HT-29 (cell line): ENCODE data around the gene PPCDC. TPM values are rescaled to one million over a fixed set of nuclear protein-coding genes. Genes with fewer than 3 reads are reported as not detected.

Source experiments
- DNase-seq: peaks from one replicate; pipeline ENCODE4 v3.0.0-alpha.2; 2015; ENCODE audit warnings: low spot score
- total RNA-seq: library from RNA; depleted of rRNA; stranded (reverse); fragments of >200 nt; shearing (Covaris generic); gene quantifications from 2 replicates; pipeline ENCODE4 v1.2.3, GENCODE V29; 2014; rRNA removed

The PPCDC gene
- total RNA-seq: 26.9 and 37.0 TPM in 2 replicates

DNA sequence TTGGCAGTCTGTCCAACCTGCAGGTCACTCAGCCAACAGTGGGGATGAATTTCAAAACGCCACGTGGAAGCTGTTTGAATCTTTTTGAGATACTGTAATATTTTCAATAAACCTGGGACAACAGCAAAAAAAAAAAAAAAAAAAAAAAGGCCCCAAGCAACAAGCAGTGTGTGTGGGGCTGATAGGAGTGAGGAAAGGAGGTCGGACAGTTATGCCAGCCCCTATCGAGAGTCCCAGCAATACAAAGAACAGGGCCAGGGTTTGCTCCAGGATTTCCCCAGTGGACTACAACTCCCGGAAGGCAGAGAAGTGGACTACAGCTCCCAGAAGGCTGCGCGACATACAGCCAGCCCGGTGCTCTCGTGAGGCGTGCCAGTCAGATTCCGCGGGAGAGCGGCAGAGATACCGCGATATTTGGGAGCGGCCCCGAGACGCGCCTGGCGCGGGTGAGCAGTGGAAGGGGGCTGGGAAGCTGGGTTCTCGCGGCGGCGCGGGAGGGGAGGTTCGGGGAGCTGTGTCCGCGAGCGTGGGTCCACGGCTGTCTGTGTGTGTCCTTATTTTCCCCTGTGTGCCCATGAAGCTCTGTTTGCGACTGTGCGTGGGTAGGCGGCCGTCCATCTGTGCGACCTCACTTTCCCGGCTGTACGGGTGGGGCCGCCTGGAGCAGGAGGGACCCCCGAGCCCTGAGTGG, at the start of gene PPCDC:
Gene PPCDC (plus strand): TSS at position 410 of the 691 bp plus-strand sequence. CDS start 4,729 bp downstream, outside the sequence.
- DNase-seq: peak; percentile 98

- no peak for DNase-seq
These were observed 47.2 kb upstream of the PPCDC start for GRCh38 chr15:74976159-74976558.

DNA sequence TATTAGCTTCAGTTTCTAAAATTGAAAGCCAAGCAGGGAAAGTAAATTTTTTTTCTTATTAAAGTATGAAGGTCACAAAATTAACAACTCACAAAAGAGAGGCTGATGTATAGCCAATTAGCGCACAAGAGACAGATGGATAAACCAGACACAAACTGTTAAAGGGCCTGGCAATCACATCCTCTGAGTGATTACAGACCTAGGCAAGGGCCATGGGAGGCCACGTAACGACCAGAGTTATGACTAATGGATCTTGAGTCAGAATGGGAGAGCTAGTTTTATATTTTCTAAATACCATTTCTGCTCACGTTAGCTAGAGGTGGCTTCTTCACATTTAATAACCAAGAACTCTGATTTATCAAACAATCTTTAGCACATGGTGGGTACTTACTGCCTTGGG, 45.8 kb upstream of the PPCDC start:
- DNase-seq: no peak

DNA sequence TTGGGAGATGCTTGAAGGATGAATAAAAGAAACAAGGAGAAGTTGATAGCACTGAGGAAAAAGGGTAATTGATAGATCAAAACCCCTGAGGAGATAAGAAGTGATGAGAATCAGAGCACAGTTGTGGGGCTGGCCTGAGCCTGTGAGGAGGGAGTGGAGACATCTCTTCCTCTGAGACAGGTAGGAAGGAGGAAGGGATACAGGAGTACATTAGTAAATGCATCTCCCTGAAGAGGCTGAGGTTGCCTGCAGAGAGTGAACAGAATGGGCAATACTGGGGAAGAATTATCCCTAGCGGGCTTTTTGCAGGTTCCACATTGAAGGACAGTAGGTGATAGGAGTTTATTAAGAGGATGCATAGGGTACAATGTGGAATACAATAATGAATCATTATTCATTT, 45.3 kb upstream of the PPCDC start:
- no peak for DNase-seq

DNA sequence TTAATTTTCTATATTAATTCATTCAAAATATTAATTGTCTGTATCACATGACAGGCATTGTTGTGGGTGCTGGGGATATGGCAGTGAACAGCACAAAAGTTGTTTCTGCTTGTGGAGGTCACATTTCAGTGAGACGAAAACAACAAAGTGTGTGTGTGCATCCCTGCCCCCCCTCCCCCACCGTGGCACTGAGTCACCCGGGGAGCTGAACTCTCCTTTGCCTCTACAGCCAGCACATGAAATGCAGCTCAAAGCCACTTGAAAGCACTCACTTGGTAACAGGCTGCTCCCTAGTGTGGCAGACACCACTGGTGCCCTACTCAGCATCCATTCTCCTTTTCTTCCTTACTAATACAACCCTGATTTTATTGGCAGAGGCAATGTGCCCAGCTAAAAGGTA, 44.9 kb upstream of the PPCDC start:
- no peak for DNase-seq

DNA sequence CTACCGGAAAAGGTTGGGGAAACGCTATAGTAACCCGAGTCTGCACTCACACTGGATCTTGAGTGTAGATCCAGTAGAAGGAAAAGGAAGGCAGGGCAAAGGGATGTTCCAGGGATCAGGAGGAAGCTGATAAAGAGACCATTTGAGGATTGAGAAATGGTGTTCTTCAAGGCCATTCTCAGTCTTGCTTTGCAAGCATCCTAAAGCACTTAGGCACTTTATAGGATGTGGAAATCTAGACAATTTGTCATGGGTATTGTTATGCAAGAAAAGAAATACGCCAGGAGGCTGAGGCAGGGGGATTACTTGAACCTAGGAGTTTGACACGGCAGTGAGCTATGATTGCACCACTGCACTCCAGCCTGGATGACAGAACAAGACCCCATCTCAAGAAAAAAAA, 41.2 kb upstream of the PPCDC start:
- DNase-seq: no peak

DNA sequence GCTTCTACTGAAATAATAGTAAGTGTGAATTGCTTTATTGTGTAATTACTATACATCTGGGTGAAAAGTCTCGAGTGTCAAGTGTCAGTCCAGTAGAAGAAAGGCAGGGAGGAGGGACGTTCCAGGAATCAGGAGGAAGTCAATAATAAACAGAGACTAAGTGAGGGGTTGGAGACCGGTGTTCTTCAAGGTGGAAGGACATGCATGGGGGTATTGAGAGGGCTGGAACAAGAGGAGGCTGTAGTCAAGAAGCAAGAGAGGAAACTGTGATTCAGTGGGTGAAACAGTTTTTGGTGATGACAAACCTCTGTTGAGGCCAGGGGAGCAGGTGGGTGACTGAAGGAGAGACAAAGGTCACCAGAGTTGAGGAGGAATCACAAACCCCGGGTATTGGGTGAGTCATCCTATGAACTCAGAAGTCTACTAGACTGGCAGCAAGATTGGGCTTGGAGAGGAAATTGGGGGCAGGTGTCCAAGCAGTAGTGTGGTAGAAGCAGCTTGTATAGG, 39.6 kb upstream of the PPCDC start:
- no peak for DNase-seq

DNA sequence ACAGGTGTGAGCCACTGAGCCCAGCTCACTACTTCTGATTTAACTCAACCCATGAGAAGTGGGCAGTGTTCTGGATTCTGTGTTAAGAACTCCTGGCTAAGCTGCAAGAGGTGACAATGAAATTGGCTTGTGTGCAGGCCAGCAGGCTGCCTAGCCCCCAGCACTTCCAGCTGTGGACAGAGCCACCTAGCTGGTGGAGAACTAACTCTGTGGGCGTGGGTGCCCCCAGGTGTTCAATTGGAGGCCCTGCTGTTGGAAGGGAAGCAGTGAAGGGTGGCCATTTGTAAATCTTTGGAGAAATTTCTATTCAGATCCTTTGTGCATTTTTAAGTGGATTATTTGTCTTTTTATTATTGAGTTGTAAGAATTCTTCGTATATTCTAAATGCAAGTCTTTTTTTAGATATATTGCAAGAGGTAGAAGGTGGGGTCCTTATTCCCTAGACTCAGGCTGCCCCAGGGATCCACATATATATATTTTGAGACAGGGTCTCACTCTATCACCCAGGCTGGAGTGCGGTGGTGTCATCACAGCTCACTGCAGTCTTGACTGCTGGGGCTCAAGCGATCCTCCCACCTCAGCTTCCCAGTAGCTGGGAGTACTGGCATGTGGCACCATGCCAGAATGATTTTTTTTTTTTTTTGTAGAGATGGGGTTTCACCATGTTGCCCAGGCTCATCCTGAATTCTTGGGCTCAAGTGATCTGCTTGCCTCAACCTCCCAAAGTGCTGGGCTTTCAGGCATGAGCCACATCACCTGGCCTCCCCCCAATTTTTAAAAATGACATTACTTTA, 35.2 kb upstream of the PPCDC start:
- peak; percentile 79 for DNase-seq

GRCh38 chr15:74989527-74989926, 33.9 kb upstream of the PPCDC start:
- no peak for DNase-seq

DNA sequence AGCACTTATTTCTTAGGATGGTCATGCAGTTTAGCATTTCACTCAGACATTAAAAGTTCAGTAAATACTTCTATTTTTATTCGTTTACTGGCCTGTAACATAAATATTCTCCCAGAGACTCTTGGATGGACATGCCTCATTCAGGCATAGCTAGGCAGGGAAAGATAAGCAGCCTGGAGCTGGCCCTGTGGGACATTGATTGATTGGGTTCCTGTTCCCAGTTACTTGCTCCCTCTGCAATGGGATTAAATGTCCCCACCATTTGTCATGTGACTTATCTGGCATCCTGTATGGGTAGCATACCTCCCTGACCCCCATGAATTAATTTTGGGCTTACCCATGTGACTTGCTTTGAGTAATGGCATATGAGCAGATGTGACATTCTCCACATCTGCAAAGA, 30.8 kb upstream of the PPCDC start:
- no peak for DNase-seq

DNA sequence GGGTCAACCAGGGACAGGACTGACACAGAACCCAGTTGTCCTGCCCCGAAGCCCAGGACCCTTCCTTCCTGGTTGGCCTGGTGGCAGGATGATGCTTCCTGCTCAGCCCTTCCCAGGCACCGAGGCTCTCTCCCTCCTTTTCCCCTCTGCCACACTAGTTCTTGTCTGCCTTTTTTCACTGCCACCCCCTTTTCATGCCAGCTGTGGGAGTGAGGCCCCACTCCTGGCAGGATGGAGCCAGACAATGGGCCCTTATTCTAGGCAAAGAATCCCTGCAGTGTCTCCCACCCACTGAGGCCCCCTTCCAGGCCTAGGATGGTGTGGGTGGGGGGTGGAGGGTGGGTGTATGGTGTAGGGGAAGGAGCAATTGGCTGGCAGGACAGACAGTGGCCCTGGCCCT, 29.2 kb upstream of the PPCDC start:
- no peak for DNase-seq

DNA sequence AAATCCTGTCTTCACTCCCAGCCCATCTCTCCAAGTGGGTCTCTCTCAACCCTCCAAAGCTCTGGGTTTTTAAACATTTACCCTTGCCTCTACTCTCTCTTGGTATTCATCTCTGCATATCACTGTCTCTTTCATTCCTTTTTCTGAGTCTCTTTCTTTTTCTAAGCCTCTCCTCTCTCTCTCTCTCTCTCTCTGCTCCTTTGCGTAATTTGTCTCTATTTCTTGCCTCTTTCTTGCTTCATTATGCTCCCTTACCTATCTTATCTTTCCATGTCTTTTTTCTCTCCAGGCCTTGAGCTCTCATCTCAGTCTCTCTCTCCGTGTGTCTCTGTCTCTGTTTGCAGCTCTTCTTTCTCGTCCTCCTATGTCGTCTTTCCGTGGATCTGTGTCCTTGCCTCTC, 28.7 kb upstream of the PPCDC start:
- DNase-seq: no peak

- peak; percentile 96 for DNase-seq
These were observed 28.1 kb upstream of the PPCDC start, which contains the start of gene SCAMP5 for GRCh38 chr15:74995182-74995778. Gene SCAMP5 (plus strand): TSS chr15:74995563. CDS start chr15:75011840, 16,277 bp downstream.

GRCh38 chr15:74995779-74996765, 27.3 kb upstream of the PPCDC start:
- no peak for DNase-seq

GRCh38 chr15:74997141-74997540, 26.2 kb upstream of the PPCDC start:
- DNase-seq: no peak

DNA sequence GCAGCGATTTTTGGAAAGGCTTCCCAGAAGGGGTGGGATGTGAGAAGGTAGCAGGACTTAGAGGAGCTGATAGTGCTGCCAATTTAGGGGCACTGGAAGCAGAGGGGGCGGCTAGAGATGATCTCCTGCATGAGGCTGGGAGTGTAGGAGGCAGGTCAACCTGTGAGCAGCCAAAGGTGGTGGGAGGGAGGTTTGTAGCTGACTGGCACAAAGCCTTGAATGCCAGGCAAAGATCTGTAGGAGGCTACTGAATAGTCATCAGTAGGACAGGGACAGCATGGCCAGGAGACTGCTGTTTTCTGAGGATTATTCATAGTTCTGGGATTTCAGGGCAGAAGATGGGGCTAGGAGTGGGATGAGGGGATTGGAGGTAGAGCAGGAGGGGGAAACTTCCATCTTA, 25.8 kb upstream of the PPCDC start:
- no peak for DNase-seq

DNA sequence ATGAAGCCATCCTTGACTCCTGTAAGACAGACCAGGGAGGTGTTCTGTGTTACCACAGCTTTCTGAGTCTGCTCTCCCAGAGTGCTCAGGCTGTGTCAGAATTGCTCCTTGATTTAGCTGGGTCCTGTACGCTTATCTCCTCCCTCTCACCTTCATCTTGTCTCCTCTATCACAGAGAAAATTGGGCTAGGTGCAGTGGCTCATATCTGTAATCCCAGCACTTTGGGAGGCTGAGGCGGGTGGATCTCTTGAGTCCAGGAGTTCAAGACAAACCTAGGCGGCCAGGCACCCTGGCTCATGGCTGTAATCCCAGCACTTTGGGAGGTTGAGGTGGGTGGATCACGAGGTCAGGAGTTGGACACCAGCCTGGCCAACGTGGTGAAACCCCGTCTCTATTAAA, 22.1 kb upstream of the PPCDC start:
- no peak for DNase-seq

DNA sequence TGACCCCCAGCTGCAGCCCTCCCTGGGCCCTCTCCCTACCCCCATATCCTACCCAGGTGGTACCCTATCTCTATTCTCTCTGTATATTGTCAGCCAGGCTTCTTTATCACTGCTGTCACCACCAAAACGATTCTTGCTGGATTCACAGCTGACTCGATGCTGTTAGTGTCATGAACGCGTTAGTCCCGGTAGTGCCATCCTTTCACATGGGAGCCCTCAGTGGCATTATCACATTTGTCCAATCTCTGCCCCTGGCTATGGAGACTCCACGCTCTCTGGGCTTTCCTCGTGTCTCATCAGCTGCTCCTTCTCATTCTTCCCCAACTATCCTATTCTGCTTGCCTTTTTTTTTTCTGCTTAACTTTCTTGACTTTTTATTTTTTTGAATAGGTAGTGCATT, 21.0 kb upstream of the PPCDC start:
- no peak for DNase-seq

DNA sequence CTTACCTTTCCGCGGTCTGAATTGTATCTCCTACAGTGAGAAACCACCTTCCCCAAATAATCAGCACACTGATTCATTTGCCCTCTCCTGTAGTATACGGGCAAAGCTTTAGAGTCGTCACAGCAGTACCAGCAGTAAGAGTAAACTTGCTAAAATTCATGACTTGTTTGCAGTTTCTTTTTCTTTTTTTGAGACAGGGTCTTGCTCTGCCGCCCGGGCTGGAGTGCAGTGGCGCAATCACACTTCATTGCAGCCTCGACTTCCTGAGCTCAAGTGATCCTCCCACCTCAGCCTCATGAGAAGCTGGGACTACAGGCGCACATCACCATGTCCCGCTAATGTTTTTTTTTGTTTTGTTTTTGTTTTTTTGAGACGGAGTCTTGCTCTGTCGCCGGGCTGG, 16.2 kb upstream of the PPCDC start:
- DNase-seq: no peak

- DNase-seq: no peak
These were observed 15.2 kb upstream of the PPCDC start for GRCh38 chr15:75008221-75008625.
